Ishikawa (cell line): ENCODE data around the gene FAM120A.

Experiments used
- CEBPB ChIP-seq: IDR thresholded peaks from 2 replicates; pipeline ENCODE4 v1.6.1; 2012
- CREB1 ChIP-seq: IDR thresholded peaks from 2 replicates; pipeline ENCODE4 v1.6.1; 2012; ENCODE audit warnings: low read depth
- EGR1 ChIP-seq: IDR thresholded peaks from 2 replicates; pipeline ENCODE4 v1.6.1; 2012
- EP300 ChIP-seq: IDR thresholded peaks from 2 replicates; pipeline ENCODE4 v1.6.1; 2012; ENCODE audit warnings: borderline replicate concordance
- FOXM1 ChIP-seq: IDR thresholded peaks from 2 replicates; pipeline ENCODE4 v1.6.1; 2012; ENCODE audit warnings: low read depth, borderline replicate concordance
- NFIC ChIP-seq: IDR thresholded peaks from 2 replicates; pipeline ENCODE4 v1.6.1; 2012
- RAD21 ChIP-seq: IDR thresholded peaks from 2 replicates; pipeline ENCODE4 v1.6.1; 2012; ENCODE audit warnings: low read depth
- REST ChIP-seq: IDR thresholded peaks from 2 replicates; pipeline ENCODE4 v1.6.1; 2012; ENCODE audit warnings: low read depth, mild to moderate bottlenecking
- TAF1 ChIP-seq: IDR thresholded peaks from 2 replicates; pipeline ENCODE4 v1.6.1; 2012; ENCODE audit warnings: low read depth, mild to moderate bottlenecking
- TCF12 ChIP-seq: IDR thresholded peaks from 2 replicates; pipeline ENCODE4 v1.6.1; 2012; ENCODE audit warnings: low read depth
- TEAD4 ChIP-seq: IDR thresholded peaks from 2 replicates; pipeline ENCODE4 v1.6.1; 2012
- USF1 ChIP-seq: IDR thresholded peaks from 2 replicates; pipeline ENCODE4 v1.6.1; 2012
- YY1 ChIP-seq: IDR thresholded peaks from 2 replicates; pipeline ENCODE4 v1.6.1; 2012; ENCODE audit warnings: low read depth
- ZBTB7A ChIP-seq: IDR thresholded peaks from 2 replicates; pipeline ENCODE4 v1.6.1; 2012; ENCODE audit warnings: low read depth
- TF ChIP-seq, protein P1 (sequence below): IDR thresholded peaks from 2 replicates; pipeline ENCODE4 v1.6.1; 2012

FAM120A gene

DNA sequence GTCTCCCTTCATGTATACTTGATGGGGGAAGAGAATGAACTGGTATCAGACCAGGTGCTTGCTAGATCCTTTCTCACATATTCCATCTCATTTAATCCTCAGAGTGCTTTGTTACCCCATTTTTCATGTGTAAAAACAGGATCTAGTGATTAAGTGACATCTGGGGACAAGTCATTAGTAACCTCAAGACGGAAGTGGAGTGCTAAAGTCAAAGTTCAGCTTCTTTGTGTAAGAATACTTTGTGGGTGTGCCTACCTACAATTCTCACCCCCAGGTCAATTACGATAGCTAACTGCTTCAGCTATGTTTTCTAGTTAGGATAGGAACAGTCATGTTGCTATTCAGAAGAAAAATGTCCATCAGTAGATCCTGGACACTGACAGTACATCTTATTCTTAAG is 5.0 kb downstream of the FAM120A start:
- TF ChIP-seq NFIC (no peak), CREB1 (no peak), REST (no peak), FOXM1 (no peak), TEAD4 (no peak)
- TF ChIP-seq, protein P1, sequence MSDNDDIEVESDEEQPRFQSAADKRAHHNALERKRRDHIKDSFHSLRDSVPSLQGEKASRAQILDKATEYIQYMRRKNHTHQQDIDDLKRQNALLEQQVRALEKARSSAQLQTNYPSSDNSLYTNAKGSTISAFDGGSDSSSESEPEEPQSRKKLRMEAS, result no peak

DNA sequence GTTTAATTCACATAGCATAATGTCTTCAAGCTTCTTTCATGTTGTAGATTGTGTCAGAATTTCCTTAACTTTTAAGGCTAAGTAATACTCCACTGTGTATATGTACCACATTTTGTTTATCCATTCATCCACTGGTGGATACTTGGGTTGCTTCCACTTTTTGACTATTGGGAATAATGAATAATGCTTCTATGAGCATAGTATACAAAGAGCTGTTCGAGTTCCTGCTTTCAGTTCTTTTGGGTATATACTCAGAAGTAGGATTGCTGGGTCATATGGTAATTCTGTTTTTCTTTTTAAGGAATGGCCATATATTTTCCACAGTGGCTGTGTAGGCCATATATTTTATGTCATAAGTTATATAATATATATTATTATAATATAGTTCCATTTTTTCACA is 5.5 kb downstream of the FAM120A start:
- TF ChIP-seq USF1, result no peak

DNA sequence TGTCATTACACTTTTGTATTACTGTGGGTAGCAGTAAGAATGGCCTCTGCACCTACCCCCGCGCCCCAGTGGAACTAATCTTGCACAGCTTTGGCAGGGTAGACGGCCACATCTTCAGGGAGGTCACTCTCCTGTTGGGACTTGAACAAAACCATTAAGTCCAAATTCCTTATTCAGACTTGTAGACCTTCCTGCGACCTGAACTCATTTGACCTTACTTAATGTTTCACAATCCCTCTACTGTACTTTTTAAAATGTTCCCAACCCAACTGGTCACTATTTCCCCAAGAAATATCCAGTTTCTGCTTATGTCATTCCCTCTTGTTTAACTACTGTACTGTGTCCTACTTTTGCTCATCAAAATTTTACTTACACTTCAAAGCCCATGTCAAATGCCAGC is 7.2 kb downstream of the FAM120A start:
- TF ChIP-seq TAF1, result no peak

GRCh38 chr9:93459432-93459847 is 8.0 kb downstream of the FAM120A start:
- TF ChIP-seq ZBTB7A (no peak), YY1 (no peak), CREB1 (no peak), NFIC (no peak), TCF12 (no peak), EGR1 (no peak), REST (no peak), FOXM1 (no peak), TEAD4 (no peak), TAF1 (no peak)
- TF ChIP-seq, protein P1, result no peak

DNA sequence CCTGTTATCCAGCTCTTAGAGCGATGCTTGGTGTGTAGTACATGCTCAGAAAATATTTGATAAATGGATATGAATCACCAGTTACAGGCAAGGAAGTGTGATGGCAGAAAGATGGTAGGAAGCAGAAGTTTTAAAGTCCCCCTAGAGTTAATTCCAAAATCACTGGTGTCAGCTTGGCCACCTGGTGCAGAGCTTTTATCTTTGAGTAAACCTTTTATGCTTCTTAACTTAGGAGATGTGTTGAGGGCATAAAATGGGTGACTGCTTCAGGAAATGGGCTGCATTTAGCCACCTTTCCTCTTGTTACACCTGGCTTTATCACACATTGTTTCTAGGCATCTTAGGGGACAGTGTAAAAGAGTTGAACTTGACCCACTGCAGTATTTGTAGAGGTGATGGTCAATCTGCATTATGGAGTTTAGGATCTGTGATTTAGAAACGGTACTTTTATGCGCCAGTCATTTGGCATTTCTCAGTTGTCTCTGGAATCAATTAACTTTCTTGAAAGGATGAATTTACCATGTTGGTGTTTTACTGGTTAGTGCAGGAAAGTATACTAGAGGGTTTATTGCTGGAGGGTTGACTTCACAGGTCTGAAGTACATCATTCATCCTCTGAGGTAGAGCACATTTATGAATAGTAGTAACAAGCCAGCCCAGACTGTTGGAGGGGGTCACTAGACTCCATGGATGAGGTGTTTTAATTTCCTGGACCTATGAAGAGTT is 9.4 kb downstream of the FAM120A start:
- TF ChIP-seq EP300, result no peak
- TF ChIP-seq CREB1, result no peak
- no peak for TF ChIP-seq CEBPB
- no peak for TF ChIP-seq ZBTB7A
- no peak for TF ChIP-seq TEAD4
- no peak for TF ChIP-seq EGR1
- TF ChIP-seq USF1, result no peak
- TF ChIP-seq FOXM1, result no peak
- no peak for TF ChIP-seq YY1
- no peak for TF ChIP-seq NFIC
- no peak for TF ChIP-seq TCF12
- TF ChIP-seq REST, result no peak
- TF ChIP-seq, protein P1, result no peak
- TF ChIP-seq RAD21, result no peak
- no peak for TF ChIP-seq TAF1
